Esophagus squamous epithelium (tissue), 5 donors: Measurements from ENCODE around the gene CNNM1. TPM values are rescaled to one million over a fixed set of nuclear protein-coding genes. Genes with fewer than 3 reads are reported as not detected.

ENCODE experiments used
- DNase-seq: peaks from one replicate; lab custom pipeline; 2025; lab: John Stamatoyannopoulos, UW
- H3K27ac ChIP-seq, 4 donors: fragments of 200-600 bp; sonication (generic); one replicate each; pipeline ENCODE4 v1.5.1; 2016 to 2019; ENCODE audit warnings: mild to moderate bottlenecking in 1 of 4
- H3K27me3 ChIP-seq, 4 donors: fragments of 200-600 bp; sonication (generic); 1 replicate in 3 of 4; 2 replicates in 1 of 4; pipeline versions ENCODE4 v1.5.1 to v1.6.0; 2017 to 2021; ENCODE audit warnings: antibody characterized with exemption in 1 of 4
- H3K36me3 ChIP-seq, 3 donors: fragments of 200-600 bp; sonication (generic); one replicate each; pipeline ENCODE4 v1.5.1; 2016 to 2019
- H3K4me1 ChIP-seq, 3 donors: fragments of 200-600 bp; sonication (generic); one replicate each; pipeline ENCODE4 v1.5.1; 2017 to 2019
- H3K4me3 ChIP-seq, 4 donors: fragments of 200-600 bp; sonication (generic); 1 replicate in 3 of 4; 2 replicates in 1 of 4; pipeline ENCODE4 v1.5.1; 2016 to 2019; ENCODE audit warnings: mild to moderate bottlenecking in 2 of 4, moderate library complexity in 1 of 4
- H3K9me3 ChIP-seq, 3 donors: fragments of 200-600 bp; sonication (generic); one replicate each; pipeline ENCODE4 v1.5.1; 2016 to 2019
- CTCF ChIP-seq, 6 experiments: fragments of 450-650 bp in 4 of 6; fragments of 200-600 bp in 2 of 6; sonication (generic) in 2 of 6; IDR thresholded peaks; one replicate each; pipeline ENCODE4 v1.5.1; 2016 to 2019; ENCODE audit warnings: antibody characterized with exemption in 6 of 6, mild to moderate bottlenecking in 4 of 6, moderate library complexity in 4 of 6
- POLR2A ChIP-seq, 4 donors: fragments of 450-650 bp; IDR thresholded peaks; one replicate each; pipeline ENCODE4 v1.6.1; 2017; ENCODE audit warnings: antibody characterized with exemption in 4 of 4, mild to moderate bottlenecking in 4 of 4, moderate library complexity in 3 of 4
- WGBS, 2 donors: methylation state at CpG; one replicate each; pipeline ENCODE4 v1.1.5; 2018; 5-methylcytosine and 5-hydroxymethylcytosine counted together
- intact Hi-C: fragments of 100-400 bp; cut with DNase I; formaldehyde crosslinking; loops from one replicate; pipeline ENCODE4 v1.15.0; 2022
- total RNA-seq, 4 donors: library from RNA; depleted of rRNA; stranded (reverse); fragments of >200 nt; gene quantifications; one replicate each; pipeline ENCODE4 v1.1.0, GENCODE V29; 2016
- donor health status: DM: yes; HTN: yes; CAD: no.

CNNM1 gene
- total RNA-seq, 4 donors from 2014 or later, result 1.8 to 2.7 (median 2.1) TPM

- TF ChIP-seq POLR2A (IDR thresholded peaks at IDR 0.05), result no peak
- no peak for TF ChIP-seq CTCF (IDR thresholded peaks at IDR 0.05)
- Histone ChIP-seq H3K4me3 (no peak overlapping the region), H3K27me3 (no peaks in the 10 kb centered on the region), H3K27ac (peak overlapping the region in 1 of 4 donors; percentile 45), H3K9me3 (no peaks in the 10 kb centered on the region), H3K4me1 (no peaks in the 10 kb centered on the region), H3K36me3 (no peaks in the 10 kb centered on the region)
- WGBS, 2 donors, result 26 to 32% methylated on average over 1 of the region's 1 CpG
- intact Hi-C loops, result no loop called here
- no peak for DNase-seq
Observed at GRCh38 chr10:99292159-99292558, 37.0 kb upstream of the CNNM1 start.

GRCh38 chr10:99296605-99297004 is 32.6 kb upstream of the CNNM1 start:
- Histone ChIP-seq H3K27me3 (no peaks in the 10 kb centered on the region), H3K27ac (no peak overlapping the region), H3K4me1 (no peaks in the 10 kb centered on the region), H3K36me3 (no peaks in the 10 kb centered on the region), H3K4me3 (no peak overlapping the region), H3K9me3 (no peaks in the 10 kb centered on the region)
- 52 to 67% methylated on average over 2 to 5 of the region's 5 CpGs for WGBS, 2 donors
- TF ChIP-seq CTCF (IDR thresholded peaks at IDR 0.05) (no peak), POLR2A (IDR thresholded peaks at IDR 0.05) (no peak)
- DNase-seq, result no peak
- intact Hi-C loops, result no loop called here

- no peak for DNase-seq
- TF ChIP-seq CTCF (IDR thresholded peaks at IDR 0.05) (no peak), POLR2A (IDR thresholded peaks at IDR 0.05) (no peak)
- Histone ChIP-seq H3K4me1 (no peaks in the 10 kb centered on the region), H3K4me3 (no peak overlapping the region), H3K27ac (no peak overlapping the region), H3K9me3 (no peaks in the 10 kb centered on the region), H3K36me3 (no peaks in the 10 kb centered on the region), H3K27me3 (no peaks in the 10 kb centered on the region)
- 83 to 89% methylated on average over 4 of the region's 7 CpGs for WGBS, 2 donors
- intact Hi-C loops, result no loop called here
Observed at GRCh38 chr10:99297033-99297432, 32.1 kb upstream of the CNNM1 start.

- TF ChIP-seq POLR2A (IDR thresholded peaks at IDR 0.05), result no peak
- no peak for TF ChIP-seq CTCF (IDR thresholded peaks at IDR 0.05)
- intact Hi-C loops, result no loop called here
- H3K4me3 ChIP-seq, result no peak overlapping the region
- H3K9me3 ChIP-seq, result peaks cover 0 to 3% (median 0%) of the 10 kb centered on the region in 3 donors
- DNase-seq, result no peak
- no peaks in the 10 kb centered on the region for H3K36me3 ChIP-seq
- no peaks in the 10 kb centered on the region for H3K4me1 ChIP-seq
- H3K27me3 ChIP-seq, result peaks cover 0 to 4% (median 0%) of the 10 kb centered on the region in 4 donors
- WGBS, 2 donors, result 15 to 17% methylated on average over 5 of the region's 5 CpGs
- no peak overlapping the region for H3K27ac ChIP-seq
Observed at GRCh38 chr10:99303899-99304861, 25.0 kb upstream of the CNNM1 start.

GRCh38 chr10:99304862-99305229 is 24.3 kb upstream of the CNNM1 start:
- no peak for TF ChIP-seq CTCF (IDR thresholded peaks at IDR 0.05)
- no peak for TF ChIP-seq POLR2A (IDR thresholded peaks at IDR 0.05)
- DNase-seq, result no peak
- intact Hi-C loops, result no loop called here
- H3K36me3 ChIP-seq, result no peaks in the 10 kb centered on the region
- no peak overlapping the region for H3K27ac ChIP-seq
- peaks cover 0 to 10% (median 0%) of the 10 kb centered on the region in 3 donors for H3K9me3 ChIP-seq
- peaks cover 0 to 4% (median 0%) of the 10 kb centered on the region in 4 donors for H3K27me3 ChIP-seq
- H3K4me3 ChIP-seq, result no peak overlapping the region
- no peaks in the 10 kb centered on the region for H3K4me1 ChIP-seq
